Measurements from ENCODE around the gene VMO1. TPM values are rescaled to one million over a fixed set of nuclear protein-coding genes. Genes with fewer than 3 reads are reported as not detected.

The VMO1 gene
- total RNA-seq, 1 experiment from 2014 or later, result 1.2 TPM

- Mint-ChIP-seq H3K4me1 (peaks cover 33% of the 10 kb centered on the region), H3K27me3 (ENCODE audit: low read depth) (peaks cover 52% of the 10 kb centered on the region), H3K9me3 (no peaks in the 10 kb centered on the region), H3K4me3 (no peak overlapping the region), H3K27ac (peak overlapping the region; percentile 79), H3K36me3 (no peaks in the 10 kb centered on the region)
- TF ChIP-seq ZNF263 (CRISPR knock-in tag; IDR thresholded peaks at IDR 0.05; ENCODE audit: low read depth) (no peak), KAT7 (CRISPR knock-in tag; IDR thresholded peaks at IDR 0.05; ENCODE audit: borderline replicate concordance) (no peak), SOX15 (CRISPR knock-in tag; IDR thresholded peaks at IDR 0.05) (no peak), NR2C2 (CRISPR knock-in tag; IDR thresholded peaks at IDR 0.05) (no peak), NFE2L1 (CRISPR knock-in tag; IDR thresholded peaks at IDR 0.05) (no peak), SP1 (CRISPR knock-in tag; conservative IDR thresholded peaks at IDR 0.05) (no peak), ZNF121 (CRISPR knock-in tag; IDR thresholded peaks at IDR 0.05) (no peak), OVOL2 (CRISPR knock-in tag; IDR thresholded peaks at IDR 0.05; ENCODE audit: borderline replicate concordance) (no peak), HMGA2 (CRISPR knock-in tag; IDR thresholded peaks at IDR 0.05) (no peak), SMAD4 (CRISPR knock-in tag; IDR thresholded peaks at IDR 0.05) (no peak), ZNF396 (CRISPR knock-in tag; IDR thresholded peaks at IDR 0.05; ENCODE audit: borderline replicate concordance) (no peak), ESRRA (CRISPR knock-in tag; IDR thresholded peaks at IDR 0.05; ENCODE audit: borderline replicate concordance) (no peak)
- TF ChIP-seq, protein P1, sequence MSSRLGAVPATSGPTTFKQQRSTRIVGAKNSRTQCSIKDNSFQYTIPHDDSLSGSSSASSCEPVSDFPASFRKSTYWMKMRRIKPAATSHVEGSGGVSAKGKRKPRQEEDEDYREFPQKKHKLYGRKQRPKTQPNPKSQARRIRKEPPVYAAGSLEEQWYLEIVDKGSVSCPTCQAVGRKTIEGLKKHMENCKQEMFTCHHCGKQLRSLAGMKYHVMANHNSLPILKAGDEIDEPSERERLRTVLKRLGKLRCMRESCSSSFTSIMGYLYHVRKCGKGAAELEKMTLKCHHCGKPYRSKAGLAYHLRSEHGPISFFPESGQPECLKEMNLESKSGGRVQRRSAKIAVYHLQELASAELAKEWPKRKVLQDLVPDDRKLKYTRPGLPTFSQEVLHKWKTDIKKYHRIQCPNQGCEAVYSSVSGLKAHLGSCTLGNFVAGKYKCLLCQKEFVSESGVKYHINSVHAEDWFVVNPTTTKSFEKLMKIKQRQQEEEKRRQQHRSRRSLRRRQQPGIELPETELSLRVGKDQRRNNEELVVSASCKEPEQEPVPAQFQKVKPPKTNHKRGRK (CRISPR knock-in tag; IDR thresholded peaks at IDR 0.05; ENCODE audit: borderline replicate concordance), result no peak
- TF ChIP-seq, protein P2, sequence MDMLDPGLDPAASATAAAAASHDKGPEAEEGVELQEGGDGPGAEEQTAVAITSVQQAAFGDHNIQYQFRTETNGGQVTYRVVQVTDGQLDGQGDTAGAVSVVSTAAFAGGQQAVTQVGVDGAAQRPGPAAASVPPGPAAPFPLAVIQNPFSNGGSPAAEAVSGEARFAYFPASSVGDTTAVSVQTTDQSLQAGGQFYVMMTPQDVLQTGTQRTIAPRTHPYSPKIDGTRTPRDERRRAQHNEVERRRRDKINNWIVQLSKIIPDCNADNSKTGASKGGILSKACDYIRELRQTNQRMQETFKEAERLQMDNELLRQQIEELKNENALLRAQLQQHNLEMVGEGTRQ (CRISPR knock-in tag; IDR thresholded peaks at IDR 0.05), result no peak
- TF ChIP-seq, protein P3, sequence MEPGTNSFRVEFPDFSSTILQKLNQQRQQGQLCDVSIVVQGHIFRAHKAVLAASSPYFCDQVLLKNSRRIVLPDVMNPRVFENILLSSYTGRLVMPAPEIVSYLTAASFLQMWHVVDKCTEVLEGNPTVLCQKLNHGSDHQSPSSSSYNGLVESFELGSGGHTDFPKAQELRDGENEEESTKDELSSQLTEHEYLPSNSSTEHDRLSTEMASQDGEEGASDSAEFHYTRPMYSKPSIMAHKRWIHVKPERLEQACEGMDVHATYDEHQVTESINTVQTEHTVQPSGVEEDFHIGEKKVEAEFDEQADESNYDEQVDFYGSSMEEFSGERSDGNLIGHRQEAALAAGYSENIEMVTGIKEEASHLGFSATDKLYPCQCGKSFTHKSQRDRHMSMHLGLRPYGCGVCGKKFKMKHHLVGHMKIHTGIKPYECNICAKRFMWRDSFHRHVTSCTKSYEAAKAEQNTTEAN (CRISPR knock-in tag; IDR thresholded peaks at IDR 0.05), result no peak
- TF ChIP-seq, protein P4, sequence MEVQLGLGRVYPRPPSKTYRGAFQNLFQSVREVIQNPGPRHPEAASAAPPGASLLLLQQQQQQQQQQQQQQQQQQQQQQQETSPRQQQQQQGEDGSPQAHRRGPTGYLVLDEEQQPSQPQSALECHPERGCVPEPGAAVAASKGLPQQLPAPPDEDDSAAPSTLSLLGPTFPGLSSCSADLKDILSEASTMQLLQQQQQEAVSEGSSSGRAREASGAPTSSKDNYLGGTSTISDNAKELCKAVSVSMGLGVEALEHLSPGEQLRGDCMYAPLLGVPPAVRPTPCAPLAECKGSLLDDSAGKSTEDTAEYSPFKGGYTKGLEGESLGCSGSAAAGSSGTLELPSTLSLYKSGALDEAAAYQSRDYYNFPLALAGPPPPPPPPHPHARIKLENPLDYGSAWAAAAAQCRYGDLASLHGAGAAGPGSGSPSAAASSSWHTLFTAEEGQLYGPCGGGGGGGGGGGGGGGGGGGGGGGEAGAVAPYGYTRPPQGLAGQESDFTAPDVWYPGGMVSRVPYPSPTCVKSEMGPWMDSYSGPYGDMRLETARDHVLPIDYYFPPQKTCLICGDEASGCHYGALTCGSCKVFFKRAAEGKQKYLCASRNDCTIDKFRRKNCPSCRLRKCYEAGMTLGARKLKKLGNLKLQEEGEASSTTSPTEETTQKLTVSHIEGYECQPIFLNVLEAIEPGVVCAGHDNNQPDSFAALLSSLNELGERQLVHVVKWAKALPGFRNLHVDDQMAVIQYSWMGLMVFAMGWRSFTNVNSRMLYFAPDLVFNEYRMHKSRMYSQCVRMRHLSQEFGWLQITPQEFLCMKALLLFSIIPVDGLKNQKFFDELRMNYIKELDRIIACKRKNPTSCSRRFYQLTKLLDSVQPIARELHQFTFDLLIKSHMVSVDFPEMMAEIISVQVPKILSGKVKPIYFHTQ (CRISPR knock-in tag; IDR thresholded peaks at IDR 0.05), result no peak
- TF ChIP-seq, protein P5, sequence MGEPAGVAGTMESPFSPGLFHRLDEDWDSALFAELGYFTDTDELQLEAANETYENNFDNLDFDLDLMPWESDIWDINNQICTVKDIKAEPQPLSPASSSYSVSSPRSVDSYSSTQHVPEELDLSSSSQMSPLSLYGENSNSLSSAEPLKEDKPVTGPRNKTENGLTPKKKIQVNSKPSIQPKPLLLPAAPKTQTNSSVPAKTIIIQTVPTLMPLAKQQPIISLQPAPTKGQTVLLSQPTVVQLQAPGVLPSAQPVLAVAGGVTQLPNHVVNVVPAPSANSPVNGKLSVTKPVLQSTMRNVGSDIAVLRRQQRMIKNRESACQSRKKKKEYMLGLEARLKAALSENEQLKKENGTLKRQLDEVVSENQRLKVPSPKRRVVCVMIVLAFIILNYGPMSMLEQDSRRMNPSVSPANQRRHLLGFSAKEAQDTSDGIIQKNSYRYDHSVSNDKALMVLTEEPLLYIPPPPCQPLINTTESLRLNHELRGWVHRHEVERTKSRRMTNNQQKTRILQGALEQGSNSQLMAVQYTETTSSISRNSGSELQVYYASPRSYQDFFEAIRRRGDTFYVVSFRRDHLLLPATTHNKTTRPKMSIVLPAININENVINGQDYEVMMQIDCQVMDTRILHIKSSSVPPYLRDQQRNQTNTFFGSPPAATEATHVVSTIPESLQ (CRISPR knock-in tag; IDR thresholded peaks at IDR 0.05), result no peak
- POLR2A ChIA-PET, result no interaction called here
- DNase-seq (ENCODE audit: low spot score) (no peak), ATAC-seq (no peak)
- CTCF ChIA-PET, result interaction anchor here (0.8 to 2.1 kb wide), 5 partner anchors 10 to 94 kb away, joined by 4 to 9 read pairs (median 5); partner anchors contain the start of genes ARRB2, PLD2 and PSMB6
Measured at GRCh38 chr17:4786516-4786915, 352 bp upstream of the VMO1 start.
